Left hindlimb (tissue), 1 donor: ENCODE results near the gene ZNF227.
A peak's percentile ranks its signal among the peaks of the same experiment; 100 is the strongest.
"Not testable (repeated sequence)": the region's sequence is repeated elsewhere in the genome, so short reads cannot be mapped to it uniquely, and the experiment has no call there.

Source experiments
- DNase-seq: peaks from one replicate; pipeline ENCODE4 v3.0.0-alpha.2; 2018

ZNF227 gene

GRCh38 chr19:44212250-44212865 lies at the start of gene ZNF227:
TSS of gene ZNF227 (plus strand) at chr19:44212532. CDS start at chr19:44217793, 5,261 bp downstream.
- peak; percentile 95 for DNase-seq

- no peak for DNase-seq
Measured at GRCh38 chr19:44163789-44164188, 48.5 kb upstream of the ZNF227 start.

DNA sequence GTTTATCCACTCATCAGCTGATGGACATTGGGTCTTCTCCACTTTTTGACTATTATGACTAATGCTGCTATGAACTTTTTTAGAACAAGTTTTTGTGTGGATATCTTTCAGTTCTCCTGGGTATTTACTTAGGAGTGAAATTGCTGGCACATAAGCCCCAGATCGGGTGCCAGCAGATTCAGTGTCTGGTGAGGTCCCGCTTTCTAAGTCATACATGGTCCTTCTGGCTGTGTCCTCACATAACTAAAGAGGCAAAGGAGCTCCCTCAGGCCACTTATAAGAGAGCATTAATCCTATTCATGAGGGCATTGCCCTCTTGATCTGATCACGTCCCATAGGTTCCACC lies 48.0 kb upstream of the ZNF227 start:
- DNase-seq: no peak

- peak; percentile 93 for DNase-seq
Measured at GRCh38 chr19:44164673-44165512, 47.4 kb upstream of the ZNF227 start, which contains the start of gene ZNF226. TSS of gene ZNF226 (plus strand) at chr19:44165100. CDS start at chr19:44170081, 4,981 bp downstream.

GRCh38 chr19:44170660-44171059 lies 41.7 kb upstream of the ZNF227 start:
- DNase-seq: not testable (repeated sequence)

DNA sequence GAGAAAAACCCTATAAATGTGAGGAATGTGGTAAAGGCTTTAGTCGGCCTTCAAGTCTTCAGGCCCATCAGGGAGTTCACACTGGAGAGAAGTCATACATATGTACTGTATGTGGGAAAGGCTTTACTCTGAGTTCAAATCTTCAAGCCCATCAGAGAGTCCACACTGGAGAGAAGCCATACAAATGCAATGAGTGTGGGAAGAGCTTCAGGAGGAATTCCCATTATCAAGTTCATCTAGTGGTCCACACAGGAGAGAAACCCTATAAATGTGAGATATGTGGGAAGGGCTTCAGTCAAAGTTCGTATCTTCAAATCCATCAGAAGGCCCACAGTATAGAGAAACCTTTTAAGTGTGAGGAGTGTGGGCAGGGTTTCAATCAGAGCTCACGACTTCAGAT lies 35.7 kb upstream of the ZNF227 start:
- DNase-seq: no peak

DNA sequence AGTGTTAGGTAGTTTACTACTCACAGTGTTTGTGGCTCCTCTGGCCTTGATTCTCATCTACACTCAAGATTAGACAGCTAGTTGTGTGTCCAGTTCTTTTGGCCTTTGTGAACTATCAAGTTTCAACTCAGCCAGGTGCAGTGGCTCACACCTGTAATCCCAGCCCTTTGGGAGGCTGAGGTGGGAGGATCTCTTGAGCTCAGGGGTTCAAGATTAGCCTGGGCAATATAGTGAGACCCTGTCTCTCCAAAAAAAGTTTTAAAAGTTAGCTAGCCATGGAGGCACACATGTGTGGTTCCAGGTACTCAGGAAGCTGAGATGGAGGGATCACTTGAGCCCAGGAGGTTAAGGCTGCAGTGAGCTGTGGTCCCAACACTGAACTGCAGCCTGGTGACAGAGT lies 31.4 kb upstream of the ZNF227 start:
- DNase-seq: no peak

- DNase-seq: no peak
Measured at GRCh38 chr19:44182145-44182544, 30.2 kb upstream of the ZNF227 start.

- no peak for DNase-seq
Measured at GRCh38 chr19:44190020-44190419, 22.3 kb upstream of the ZNF227 start.

- no peak for DNase-seq
Measured at GRCh38 chr19:44192127-44192526, 20.2 kb upstream of the ZNF227 start.

GRCh38 chr19:44196772-44197171 lies 15.6 kb upstream of the ZNF227 start:
- no peak for DNase-seq

DNA sequence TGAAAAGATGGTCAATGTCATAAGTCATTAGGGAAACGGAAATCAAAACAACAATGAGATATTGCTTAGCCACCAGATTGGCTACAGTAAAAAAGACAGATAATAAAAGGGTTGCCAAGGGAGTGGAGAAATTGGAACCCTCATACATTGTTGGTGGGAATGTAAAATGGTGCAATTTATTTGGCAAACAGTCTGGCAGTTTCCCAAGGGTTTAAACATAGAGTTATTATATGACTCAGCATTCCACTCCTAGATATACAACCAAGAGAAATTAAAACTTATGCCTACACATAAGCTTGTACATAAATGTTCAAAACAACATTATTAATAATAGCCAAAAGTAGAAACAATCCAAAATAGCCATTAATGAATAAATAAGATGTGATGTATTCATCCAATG lies 9.9 kb upstream of the ZNF227 start:
- no peak for DNase-seq

DNA sequence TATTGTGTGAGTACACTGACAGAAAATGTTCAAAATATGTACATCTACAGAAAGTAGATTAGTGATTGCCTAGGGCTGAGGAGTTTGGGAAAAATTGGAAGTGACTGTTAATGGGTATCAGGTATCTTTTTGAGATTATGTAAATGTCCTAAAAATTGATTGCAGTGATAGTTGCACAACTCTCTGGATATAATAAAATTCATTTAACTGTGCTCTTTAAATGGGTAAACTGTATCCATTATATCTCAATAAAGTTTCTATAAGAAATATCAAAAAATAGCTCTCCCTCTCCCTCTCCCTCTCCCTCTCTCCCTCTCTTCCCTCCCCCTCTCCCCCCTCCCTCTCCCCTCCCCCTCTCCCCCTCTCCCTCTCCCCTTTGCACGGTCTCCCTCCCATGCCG lies 9.4 kb upstream of the ZNF227 start:
- no peak for DNase-seq

GRCh38 chr19:44203877-44204276 lies 8.5 kb upstream of the ZNF227 start:
- not testable (repeated sequence) for DNase-seq

DNA sequence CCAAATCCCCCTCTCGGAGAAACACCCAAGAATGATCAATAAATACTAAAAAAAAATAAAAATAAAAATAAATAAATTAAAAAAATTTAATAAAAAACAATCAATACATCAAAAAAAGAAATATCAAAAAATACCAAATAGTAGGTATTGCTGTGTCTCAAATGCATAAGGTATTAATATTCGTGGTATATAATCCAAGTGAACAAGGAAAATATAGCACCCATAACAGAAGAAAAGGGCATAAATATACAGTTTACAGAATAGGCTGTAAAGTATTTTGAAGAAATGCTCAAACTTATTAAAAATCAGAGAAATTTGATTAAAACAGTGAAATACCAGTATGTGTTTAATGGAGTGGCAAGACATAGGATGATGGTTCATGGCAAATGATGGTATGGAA lies 7.6 kb upstream of the ZNF227 start:
- no peak for DNase-seq

DNA sequence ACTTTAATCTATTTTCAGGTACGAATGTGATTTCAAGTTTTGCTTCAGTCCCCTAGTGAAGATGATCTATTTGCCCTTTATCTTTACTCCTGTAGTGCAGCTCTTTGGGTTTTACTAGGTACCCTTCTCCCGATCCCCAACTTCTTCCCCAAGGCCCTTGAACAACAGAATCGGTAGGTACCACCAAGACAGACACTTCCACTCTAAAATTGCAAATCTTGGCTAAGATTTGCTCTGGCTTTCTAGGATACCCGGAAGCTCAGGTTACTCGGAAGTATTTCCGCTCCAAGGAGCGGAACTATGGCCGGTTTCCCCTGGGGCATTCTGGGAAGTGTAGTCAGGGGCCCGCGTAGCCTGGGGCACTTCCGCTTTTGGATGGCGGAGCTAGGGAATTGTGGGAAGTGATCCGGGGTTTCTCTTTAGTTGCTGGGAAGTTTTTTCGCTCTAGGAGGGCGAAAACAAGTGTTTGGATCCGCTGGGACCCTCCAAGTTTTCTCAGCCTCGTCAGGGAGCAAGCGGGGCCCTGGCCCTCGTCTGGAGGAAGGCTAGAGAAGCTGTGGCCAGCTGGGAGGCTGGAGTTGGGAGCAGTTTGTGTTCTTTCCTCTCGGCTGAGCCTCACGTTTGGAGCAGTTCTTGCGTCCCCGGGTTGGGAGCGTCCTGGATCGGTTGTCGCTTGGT lies 5.1 kb upstream of the ZNF227 start:
- DNase-seq: peak; percentile 94

DNA sequence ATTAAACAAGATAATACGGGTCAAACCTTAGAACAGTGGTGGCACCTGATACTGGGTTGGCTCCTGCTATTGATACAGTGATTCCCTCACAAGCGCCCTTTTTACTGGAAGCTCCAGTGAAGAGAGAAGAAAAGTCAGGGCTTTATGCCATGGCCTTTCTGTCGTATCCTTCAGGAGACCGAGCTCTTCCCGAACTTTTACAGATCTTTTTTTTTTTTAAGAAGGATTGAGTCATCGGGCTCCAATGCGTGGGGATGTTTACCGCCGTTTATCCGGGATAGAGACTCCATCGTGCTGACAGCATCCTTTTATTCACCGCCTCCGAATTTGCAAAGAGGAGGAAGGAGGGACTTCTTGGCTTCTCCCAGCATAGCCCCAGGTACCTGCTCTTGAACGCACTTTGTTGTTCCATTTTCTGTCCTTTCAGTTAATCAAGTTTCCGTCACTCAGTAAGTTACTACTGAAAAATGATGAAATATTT lies 574 bp downstream of the ZNF227 start:
- DNase-seq: no peak

- DNase-seq: not testable (repeated sequence)
Measured at GRCh38 chr19:44219926-44220325, 7.6 kb downstream of the ZNF227 start.

DNA sequence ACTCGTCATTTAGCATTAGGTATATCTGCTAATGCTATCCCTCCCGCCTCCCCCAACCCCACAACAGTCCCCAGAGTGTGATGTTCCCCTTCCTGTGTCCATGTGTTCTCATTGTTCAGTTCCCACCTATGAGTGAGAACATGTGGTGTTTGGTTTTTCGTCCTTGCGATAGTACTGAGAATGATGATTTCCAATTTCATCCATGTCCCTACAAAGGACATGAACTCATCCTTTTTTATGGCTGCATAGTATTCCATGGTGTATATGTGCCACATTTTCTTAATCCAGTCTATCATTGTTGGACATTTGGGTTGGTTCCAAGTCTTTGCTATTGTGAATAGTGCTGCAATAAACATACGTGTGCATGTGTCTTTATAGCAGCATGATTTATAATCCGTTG lies 8.4 kb downstream of the ZNF227 start:
- DNase-seq: not testable (repeated sequence)

- DNase-seq: not testable (repeated sequence)
Measured at GRCh38 chr19:44221291-44221690, 9.0 kb downstream of the ZNF227 start.

DNA sequence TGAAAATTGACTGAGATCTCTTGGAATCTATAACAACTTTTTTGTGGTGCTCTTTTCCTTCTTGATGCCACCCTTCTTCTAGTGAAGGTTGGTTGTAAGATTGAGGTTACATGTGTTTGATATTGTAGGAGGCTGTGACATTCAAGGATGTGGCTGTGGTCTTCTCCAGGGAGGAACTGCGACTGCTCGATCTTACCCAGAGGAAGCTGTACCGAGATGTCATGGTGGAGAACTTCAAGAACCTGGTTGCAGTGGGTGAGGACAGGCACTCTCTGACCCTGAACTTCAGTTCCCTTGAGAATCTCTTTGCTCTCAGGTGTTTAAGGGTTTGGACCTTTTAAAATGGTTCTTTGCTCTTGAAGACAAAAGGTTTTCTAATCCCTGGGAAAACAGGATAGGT lies 16.0 kb downstream of the ZNF227 start:
- no peak for DNase-seq

DNA sequence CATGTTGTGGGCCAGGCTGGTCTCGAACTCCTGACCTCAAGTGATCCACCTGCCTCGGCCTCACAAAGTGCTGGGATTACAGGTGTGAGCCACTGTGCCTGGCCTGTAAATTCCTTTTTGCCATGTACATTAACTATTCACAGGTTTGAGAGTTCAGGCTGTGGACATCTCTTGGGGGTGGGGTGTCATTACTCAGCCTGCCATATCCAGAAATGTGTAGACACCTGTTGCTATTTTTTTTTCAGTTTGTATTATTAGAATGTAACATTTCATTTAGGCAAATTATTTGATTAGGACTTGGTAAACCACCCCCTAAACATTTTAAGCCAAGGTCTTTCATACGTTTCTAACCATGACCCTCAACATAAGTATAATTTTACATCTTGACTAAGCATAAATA lies 20.5 kb downstream of the ZNF227 start:
- no peak for DNase-seq

- no peak for DNase-seq
Measured at GRCh38 chr19:44236384-44236783, 24.1 kb downstream of the ZNF227 start.

DNA sequence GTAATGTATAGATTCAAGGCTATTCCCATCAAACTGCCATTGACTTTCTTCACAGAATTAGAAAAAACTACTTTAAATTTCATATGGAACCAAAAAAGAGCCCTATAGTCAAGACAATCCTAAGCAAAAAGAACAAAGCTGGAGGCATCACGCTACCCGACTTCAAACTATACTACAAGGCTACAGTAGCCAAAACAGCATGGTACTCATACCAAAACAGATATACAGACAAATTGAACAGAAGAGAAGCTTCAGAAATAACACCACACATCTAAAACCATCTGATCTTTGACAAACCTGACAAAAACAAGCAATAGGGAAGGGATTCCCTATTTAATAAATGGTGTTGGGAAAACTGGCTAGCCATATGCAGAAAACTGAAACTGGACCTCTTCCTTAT lies 40.0 kb downstream of the ZNF227 start:
- DNase-seq: not testable (repeated sequence)
